Kidney (tissue), 14 donors: ENCODE measurements around the gene PLCB1. TPM values are rescaled to one million over a fixed set of nuclear protein-coding genes. Genes with fewer than 3 reads are reported as not detected.

Source experiments
- DNase-seq, 5 donors: peaks; one replicate each; pipeline ENCODE4 v3.0.0-alpha.2; 2013 to 2020
- FAIRE-seq: peaks from 2 replicates; lab custom pipeline; 2012; peaks lifted over from hg19 to GRCh38; lab: Jason Lieb, UNC
- H3K27ac ChIP-seq, 2 donors: one replicate each; pipeline ENCODE4 v1.7.0; 2013; ENCODE audit warnings: low read depth in 2 of 2, low read length in 2 of 2, inconsistent platforms in 1 of 2
- H3K27me3 ChIP-seq: one replicate; pipeline ENCODE4 v1.7.1; 2013; ENCODE audit warnings: low read length, inconsistent platforms; ENCODE audit not compliant: control insufficient read depth, insufficient read depth
- H3K36me3 ChIP-seq, 3 donors: one replicate each; pipeline versions ENCODE4 v1.7.0 to v1.7.1; 2013; ENCODE audit warnings: low read length in 3 of 3, control low read depth in 1 of 3, inconsistent platforms in 1 of 3; ENCODE audit not compliant: insufficient read depth in 3 of 3, control insufficient read depth in 2 of 3
- H3K4me1 ChIP-seq, 3 donors: one replicate each; pipeline versions ENCODE4 v1.7.0 to v1.7.1; 2013; ENCODE audit warnings: low read length in 3 of 3, inconsistent platforms in 1 of 3, low read depth in 1 of 3; ENCODE audit not compliant: control insufficient read depth in 2 of 3, insufficient read depth in 2 of 3
- H3K4me3 ChIP-seq, 3 donors: one replicate each; pipeline versions ENCODE4 v1.7.0 to v1.8.1; 2013; ENCODE audit warnings: low read length in 3 of 3, control low read depth in 1 of 3, inconsistent platforms in 1 of 3
- H3K9ac ChIP-seq, 3 donors: one replicate each; pipeline versions ENCODE4 v1.7.0 to v1.7.1; 2013; ENCODE audit warnings: low read length in 3 of 3, control low read depth in 1 of 3, inconsistent platforms in 1 of 3
- H3K9me3 ChIP-seq, 3 donors: one replicate each; pipeline versions ENCODE4 v1.7.0 to v1.7.1; 2013; ENCODE audit warnings: low read length in 3 of 3, control low read depth in 1 of 3, inconsistent platforms in 1 of 3; ENCODE audit not compliant: control insufficient read depth in 2 of 3, insufficient read depth in 1 of 3
- CTCF ChIP-seq: IDR thresholded peaks from 3 replicates; pipeline ENCODE4 v1.5.1; 2012; ENCODE audit warnings: mild to moderate bottlenecking, moderate library complexity, borderline replicate concordance; ENCODE audit not compliant: insufficient read depth; ENCODE audit errors: extremely low read depth
- intact Hi-C: fragments of 100-400 bp; cut with DNase I; formaldehyde crosslinking; loops from one replicate; pipeline ENCODE4 v1.11.1; 2022
- polyA plus RNA-seq: library from polyadenylated mRNA; stranded (reverse); fragments of 350-450 nt; fragmentation: Illumina TruSeq; extraction: RNeasy Lipid Tissue Mini Kit (QIAGEN cat#74804); gene quantifications from one replicate; pipeline ENCODE4 v1.2.3, GENCODE V29; 2014; ENCODE audit warnings: low read depth, low replicate concordance; ENCODE audit not compliant: insufficient read depth
- total RNA-seq: library from RNA; stranded (reverse); fragmentation: NEBNext Ultra II Directional; extraction: Animal tissue kit (Norgen Biotek cat#: 25700); gene quantifications from one replicate; pipeline ENCODE4 v1.2.1, GENCODE V29; 2021
- donor health status: control.
- donor health status: control.
- donor health status: control.
- donor health status: control.
- donor health status: control.
- donor health status: DM: yes; HTN: yes; CAD: no.
- donor health status: Normal renal cell carcinoma (clear cell type).

PLCB1 gene
- total and polyA plus RNA-seq, 2 donors from 2014 or later = 9.4 to 107 TPM

- Histone ChIP-seq H3K9me3 (no peaks in the 10 kb centered on the region), H3K9ac (no peak overlapping the region), H3K4me1 (peaks cover 0 to 2% (median 0%) of the 10 kb centered on the region in 3 donors), H3K27me3 (no peaks in the 10 kb centered on the region), H3K36me3 (no peaks in the 10 kb centered on the region), H3K27ac (no peak overlapping the region), H3K4me3 (no peak overlapping the region)
- DNase-seq (no peak), FAIRE-seq (no peak)
- no peak for TF ChIP-seq CTCF
- intact Hi-C loops = no loop called here
These were observed 188.2 kb downstream of the PLCB1 start for GRCh38 chr20:8320306-8320705.

DNA sequence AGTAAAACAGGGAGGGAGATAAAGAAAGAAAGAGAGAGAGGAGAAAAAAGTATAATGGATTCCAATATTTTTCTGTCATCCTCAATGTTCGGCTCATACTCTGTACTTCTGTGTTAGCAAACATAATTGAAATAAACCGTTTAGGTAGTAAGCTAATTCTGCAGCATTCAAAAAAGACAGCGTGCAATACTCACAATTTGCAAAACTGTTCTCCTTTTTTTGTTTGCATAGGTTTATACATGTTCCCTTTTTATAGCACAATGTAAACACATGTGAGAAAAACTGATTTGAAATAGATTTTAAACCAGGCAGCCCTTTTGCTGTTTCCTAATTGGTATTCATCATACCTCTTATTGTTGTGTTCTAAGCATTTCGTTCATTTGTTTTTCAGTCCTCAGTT, 188.9 kb downstream of the PLCB1 start:
- no peak overlapping the region for H3K27ac ChIP-seq
- DNase-seq (no peak), FAIRE-seq (no peak)
- peaks cover 0 to 5% (median 5%) of the 10 kb centered on the region in 3 donors for H3K4me1 ChIP-seq
- intact Hi-C loops = no loop called here
- TF ChIP-seq CTCF = no peak
- no peaks in the 10 kb centered on the region for H3K9me3 ChIP-seq
- H3K27me3 ChIP-seq = no peaks in the 10 kb centered on the region
- H3K4me3 ChIP-seq = no peak overlapping the region
- H3K9ac ChIP-seq = no peak overlapping the region
- no peaks in the 10 kb centered on the region for H3K36me3 ChIP-seq

DNA sequence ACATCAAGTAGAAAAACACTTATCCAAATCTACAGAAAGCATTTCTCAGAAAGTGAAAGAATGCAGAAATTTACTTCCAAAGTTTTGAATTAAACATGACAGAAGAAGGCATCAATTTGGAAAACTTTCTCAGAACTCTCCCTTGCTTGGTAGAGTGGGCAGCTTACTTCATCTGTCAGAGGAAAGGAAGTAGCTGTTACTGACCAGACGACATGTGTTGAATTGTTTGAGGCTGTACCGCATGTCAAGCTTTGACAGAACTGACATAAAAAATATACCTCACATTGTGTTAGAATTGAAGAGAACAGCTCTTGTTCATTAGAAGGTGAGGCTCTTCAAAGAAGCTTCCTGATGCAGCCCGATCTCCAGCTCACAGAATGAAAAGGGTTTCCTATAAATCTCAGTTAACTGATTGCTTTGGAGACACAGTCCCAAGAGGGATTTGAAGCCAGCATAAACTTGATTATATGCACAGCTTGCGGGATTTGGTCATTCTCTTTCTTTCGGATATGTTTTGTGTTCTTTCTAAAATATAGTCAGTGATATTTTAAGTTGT, 190.7 kb downstream of the PLCB1 start:
- Histone ChIP-seq H3K4me3 (no peak overlapping the region), H3K36me3 (no peaks in the 10 kb centered on the region), H3K4me1 (peaks cover 0 to 5% (median 5%) of the 10 kb centered on the region in 3 donors), H3K9ac (no peak overlapping the region), H3K27ac (no peak overlapping the region), H3K9me3 (no peaks in the 10 kb centered on the region), H3K27me3 (no peaks in the 10 kb centered on the region)
- DNase-seq = no peak
- TF ChIP-seq CTCF = no peak
- intact Hi-C loops = no loop called here
- FAIRE-seq = no peak

- Histone ChIP-seq H3K27me3 (no peaks in the 10 kb centered on the region), H3K9ac (no peak overlapping the region), H3K36me3 (no peaks in the 10 kb centered on the region), H3K9me3 (no peaks in the 10 kb centered on the region), H3K4me1 (peaks cover 0 to 5% (median 5%) of the 10 kb centered on the region in 3 donors), H3K4me3 (no peak overlapping the region), H3K27ac (no peak overlapping the region)
- intact Hi-C loops = no loop called here
- FAIRE-seq = no peak
- TF ChIP-seq CTCF = no peak
- DNase-seq = peak in 2 of 5 donors; percentile 58 to 59
These were observed 194.1 kb downstream of the PLCB1 start for GRCh38 chr20:8326191-8326590.
